ENCODE results near the gene PPM1J. TPM values are rescaled to one million over a fixed set of nuclear protein-coding genes. Genes with fewer than 3 reads are reported as not detected.

Gene PPM1J
- total RNA-seq, 1 donor from 2014 or later, result 1.8 TPM

DNA sequence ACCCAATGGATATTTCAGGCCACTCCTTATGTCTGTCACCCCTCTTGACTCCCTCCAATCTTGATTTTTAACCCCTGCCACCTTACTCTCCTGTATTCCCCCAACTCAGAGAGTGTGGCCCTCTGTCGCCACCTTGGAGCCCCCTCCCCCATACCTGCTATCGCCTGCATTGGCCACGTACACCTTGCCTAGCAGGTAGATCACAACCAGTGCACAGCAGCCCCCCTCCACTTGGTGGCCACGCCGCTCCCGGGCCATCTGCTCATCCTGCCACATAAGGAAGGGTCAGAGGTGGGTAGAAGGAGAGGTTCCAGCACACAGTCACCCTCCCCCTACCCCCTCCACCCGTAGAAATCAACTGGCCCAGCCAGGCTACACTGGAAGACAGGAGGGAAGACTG lies 2.9 kb downstream of the PPM1J start:
- Histone ChIP-seq H3K4me1 (peaks cover 28% of the 10 kb centered on the region), H2AFZ (replicated peaks) (no peak overlapping the region), H3K27me3 (peaks cover 78% of the 10 kb centered on the region), H3K36me3 (no peaks in the 10 kb centered on the region), H3K4me2 (no peak overlapping the region), H3K9ac (no peak overlapping the region), H4K20me1 (ENCODE audit: low read depth) (peaks cover 15% of the 10 kb centered on the region), H3K9me3 (ENCODE audit: low read depth) (no peaks in the 10 kb centered on the region), H3K4me3 (no peak overlapping the region), H3F3A (ENCODE audit: low read depth) (peaks cover 17% of the 10 kb centered on the region), H3K27ac (no peak overlapping the region), H3K79me2 (ENCODE audit: low read depth) (no peaks in the 10 kb centered on the region)
- no peak overlapping the region for H3K27ac Mint-ChIP-seq
- peaks cover 23% of the 10 kb centered on the region for H3K4me1 Mint-ChIP-seq
- no peaks in the 10 kb centered on the region for H3K9me3 Mint-ChIP-seq
- no peak overlapping the region for H3K4me3 Mint-ChIP-seq
- H3K36me3 Mint-ChIP-seq, result peaks cover 4% of the 10 kb centered on the region
- TF ChIP-seq EZH2phosphoT487 (IDR thresholded peaks at IDR 0.05) (no peak), EZH2 (IDR thresholded peaks at IDR 0.05) (no peak)
- TF ChIP-seq, protein P1, sequence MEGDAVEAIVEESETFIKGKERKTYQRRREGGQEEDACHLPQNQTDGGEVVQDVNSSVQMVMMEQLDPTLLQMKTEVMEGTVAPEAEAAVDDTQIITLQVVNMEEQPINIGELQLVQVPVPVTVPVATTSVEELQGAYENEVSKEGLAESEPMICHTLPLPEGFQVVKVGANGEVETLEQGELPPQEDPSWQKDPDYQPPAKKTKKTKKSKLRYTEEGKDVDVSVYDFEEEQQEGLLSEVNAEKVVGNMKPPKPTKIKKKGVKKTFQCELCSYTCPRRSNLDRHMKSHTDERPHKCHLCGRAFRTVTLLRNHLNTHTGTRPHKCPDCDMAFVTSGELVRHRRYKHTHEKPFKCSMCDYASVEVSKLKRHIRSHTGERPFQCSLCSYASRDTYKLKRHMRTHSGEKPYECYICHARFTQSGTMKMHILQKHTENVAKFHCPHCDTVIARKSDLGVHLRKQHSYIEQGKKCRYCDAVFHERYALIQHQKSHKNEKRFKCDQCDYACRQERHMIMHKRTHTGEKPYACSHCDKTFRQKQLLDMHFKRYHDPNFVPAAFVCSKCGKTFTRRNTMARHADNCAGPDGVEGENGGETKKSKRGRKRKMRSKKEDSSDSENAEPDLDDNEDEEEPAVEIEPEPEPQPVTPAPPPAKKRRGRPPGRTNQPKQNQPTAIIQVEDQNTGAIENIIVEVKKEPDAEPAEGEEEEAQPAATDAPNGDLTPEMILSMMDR (IDR thresholded peaks at IDR 0.05), result no peak
- DNase-seq (ENCODE audit: low spot score), result no peak
- H3K27me3 Mint-ChIP-seq (ENCODE audit: insufficient read depth, low read depth), result peaks cover 33% of the 10 kb centered on the region

DNA sequence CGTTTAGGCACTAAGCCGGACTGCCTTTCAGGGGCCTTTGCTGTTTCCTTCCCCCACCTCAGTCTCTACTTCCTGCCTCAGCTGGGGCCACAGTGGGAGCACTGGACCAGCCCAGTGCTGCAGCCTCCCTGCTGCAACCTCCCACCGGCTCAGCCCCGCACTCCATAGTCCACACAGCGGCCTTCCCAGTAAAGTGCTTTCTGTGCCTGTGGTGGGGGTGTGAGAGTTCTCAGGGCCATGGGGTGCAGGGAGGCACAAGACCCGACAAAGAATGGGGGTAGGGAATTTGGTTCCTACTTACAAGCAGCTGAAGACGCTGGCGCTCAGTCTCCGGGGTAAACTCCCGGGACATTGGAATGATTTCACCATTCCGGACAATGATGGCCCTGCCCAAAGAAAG lies 3.5 kb downstream of the PPM1J start:
- Histone ChIP-seq H3K4me2 (no peak overlapping the region), H3K36me3 (no peaks in the 10 kb centered on the region), H3K9ac (no peak overlapping the region), H3F3A (ENCODE audit: low read depth) (peaks cover 17% of the 10 kb centered on the region), H3K9me3 (ENCODE audit: low read depth) (no peaks in the 10 kb centered on the region), H3K27ac (no peak overlapping the region), H4K20me1 (ENCODE audit: low read depth) (peaks cover 15% of the 10 kb centered on the region), H3K4me3 (no peak overlapping the region), H3K27me3 (peaks cover 77% of the 10 kb centered on the region), H3K4me1 (peaks cover 28% of the 10 kb centered on the region), H3K79me2 (ENCODE audit: low read depth) (no peaks in the 10 kb centered on the region), H2AFZ (replicated peaks) (no peak overlapping the region)
- Mint-ChIP-seq H3K4me3 (no peak overlapping the region), H3K4me1 (peaks cover 23% of the 10 kb centered on the region), H3K27me3 (ENCODE audit: insufficient read depth, low read depth) (peaks cover 31% of the 10 kb centered on the region), H3K27ac (no peak overlapping the region), H3K9me3 (no peaks in the 10 kb centered on the region), H3K36me3 (peaks cover 4% of the 10 kb centered on the region)
- DNase-seq (ENCODE audit: low spot score), result no peak
- TF ChIP-seq EZH2 (IDR thresholded peaks at IDR 0.05), result no peak
- TF ChIP-seq EZH2phosphoT487 (IDR thresholded peaks at IDR 0.05), result no peak
- TF ChIP-seq, protein P1 (IDR thresholded peaks at IDR 0.05), result no peak

- Mint-ChIP-seq H3K4me1 (peaks cover 26% of the 10 kb centered on the region), H3K9me3 (no peaks in the 10 kb centered on the region), H3K36me3 (peaks cover 4% of the 10 kb centered on the region), H3K27ac (no peak overlapping the region), H3K27me3 (ENCODE audit: insufficient read depth, low read depth) (peaks cover 30% of the 10 kb centered on the region), H3K4me3 (no peak overlapping the region)
- Histone ChIP-seq H3K27me3 (peaks cover 74% of the 10 kb centered on the region), H4K20me1 (ENCODE audit: low read depth) (peaks cover 15% of the 10 kb centered on the region), H3K4me1 (peaks cover 28% of the 10 kb centered on the region), H2AFZ (replicated peaks) (no peak overlapping the region), H3K9ac (no peak overlapping the region), H3K36me3 (no peaks in the 10 kb centered on the region), H3K79me2 (ENCODE audit: low read depth) (no peaks in the 10 kb centered on the region), H3K9me3 (ENCODE audit: low read depth) (no peaks in the 10 kb centered on the region), H3K4me3 (no peak overlapping the region), H3F3A (ENCODE audit: low read depth) (peaks cover 17% of the 10 kb centered on the region), H3K27ac (no peak overlapping the region), H3K4me2 (no peak overlapping the region)
- TF ChIP-seq EZH2 (IDR thresholded peaks at IDR 0.05) (no peak), EZH2phosphoT487 (IDR thresholded peaks at IDR 0.05) (no peak)
- TF ChIP-seq, protein P1 (IDR thresholded peaks at IDR 0.05), result no peak
- no peak for DNase-seq (ENCODE audit: low spot score)
These were observed 4.1 kb downstream of the PPM1J start for GRCh38 chr1:112711041-112711440.
